PFSK-1 (cell line): ENCODE results near the gene RANBP3.

Source experiments
- FOXP2 ChIP-seq: optimal IDR thresholded peaks from 2 replicates; pipeline ENCODE3; 2011; ENCODE audit warnings: borderline replicate concordance, control low read depth, inconsistent platforms; ENCODE audit not compliant: insufficient read depth; ENCODE audit errors: extremely low read length, extremely low read depth
- POLR2AphosphoS5 ChIP-seq: IDR thresholded peaks from 2 replicates; pipeline ENCODE4 v1.6.1; 2012; ENCODE audit warnings: low read depth, mild to moderate bottlenecking, control low read depth, low read length, moderate library complexity
- SIN3A ChIP-seq: IDR thresholded peaks from 2 replicates; pipeline ENCODE4 v1.6.1; 2012; ENCODE audit warnings: mild to moderate bottlenecking, low read length, moderate library complexity, borderline replicate concordance; ENCODE audit not compliant: insufficient read depth
- TAF1 ChIP-seq: IDR thresholded peaks from 2 replicates; pipeline ENCODE4 v1.6.1; 2012; ENCODE audit warnings: low read length, control low read depth, borderline replicate concordance; ENCODE audit not compliant: insufficient read depth
- TF ChIP-seq, protein P1 (sequence below), 2 experiments: IDR thresholded peaks; 2 replicates each; pipeline versions ENCODE4 v1.6.1 to v1.8.0; 2011 to 2012; ENCODE audit warnings: low read depth in 2 of 2, low read length in 2 of 2, control low read depth in 1 of 2, inconsistent platforms in 1 of 2, mild to moderate bottlenecking in 1 of 2, moderate library complexity in 1 of 2; ENCODE audit not compliant: insufficient read depth in 1 of 2

Gene RANBP3

DNA sequence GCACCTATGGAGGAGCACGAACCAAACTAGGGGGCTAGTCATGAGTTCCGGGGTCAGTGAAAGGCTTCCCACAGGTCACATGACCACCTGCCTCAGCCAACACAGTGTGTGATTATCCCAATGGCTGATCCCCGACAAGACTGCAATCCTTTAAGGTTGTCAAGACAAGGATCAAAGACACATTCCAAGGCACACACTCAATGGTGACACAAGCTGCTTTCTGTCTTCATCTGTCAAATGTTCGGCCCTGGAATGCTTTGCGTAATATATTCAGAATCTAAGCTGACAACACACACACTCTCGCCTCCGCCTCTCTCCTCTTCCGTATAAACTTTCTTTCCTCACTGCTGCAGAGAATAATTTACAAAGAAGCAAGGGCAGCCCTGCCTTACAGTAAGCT, 11.7 kb downstream of the RANBP3 start:
- no peak for TF ChIP-seq POLR2AphosphoS5

DNA sequence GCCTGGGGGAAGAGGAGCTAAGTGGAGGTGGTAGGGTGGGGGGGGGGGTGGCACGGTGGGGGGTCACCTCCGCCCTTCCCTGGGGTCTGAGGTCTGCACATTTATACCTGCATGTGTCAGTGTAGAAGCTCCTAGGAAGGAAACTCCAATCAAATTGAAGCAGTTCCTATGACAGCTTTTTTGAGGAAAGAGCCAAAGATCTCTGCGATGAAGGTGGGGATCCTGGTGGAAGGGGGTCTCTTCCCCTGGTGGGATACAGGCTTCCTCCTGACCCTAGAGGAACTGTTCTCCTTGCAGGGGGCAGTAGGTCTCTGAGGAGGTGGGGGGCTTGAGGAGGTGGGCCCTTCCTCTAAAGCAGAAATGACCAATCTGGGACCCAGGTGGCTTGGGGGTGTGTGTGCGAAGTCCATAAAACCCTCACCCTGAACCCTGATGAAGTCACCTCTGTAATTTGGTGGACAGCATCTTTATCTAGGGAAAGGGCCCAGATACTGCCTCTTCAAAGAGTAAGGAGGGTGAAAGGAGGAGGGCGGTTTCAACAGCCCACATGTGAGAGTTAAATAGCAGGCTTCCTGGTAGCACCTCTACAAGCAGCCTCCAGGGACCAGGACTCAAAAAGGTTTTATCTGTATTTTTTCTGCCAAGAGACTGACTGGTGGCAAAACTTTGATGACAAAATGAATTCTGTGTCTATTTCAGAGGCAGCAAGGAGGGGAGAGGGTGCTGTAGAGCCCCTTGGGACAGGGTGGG, 12.9 kb downstream of the RANBP3 start:
- TF ChIP-seq POLR2AphosphoS5, result no peak
- TF ChIP-seq, protein P1, sequence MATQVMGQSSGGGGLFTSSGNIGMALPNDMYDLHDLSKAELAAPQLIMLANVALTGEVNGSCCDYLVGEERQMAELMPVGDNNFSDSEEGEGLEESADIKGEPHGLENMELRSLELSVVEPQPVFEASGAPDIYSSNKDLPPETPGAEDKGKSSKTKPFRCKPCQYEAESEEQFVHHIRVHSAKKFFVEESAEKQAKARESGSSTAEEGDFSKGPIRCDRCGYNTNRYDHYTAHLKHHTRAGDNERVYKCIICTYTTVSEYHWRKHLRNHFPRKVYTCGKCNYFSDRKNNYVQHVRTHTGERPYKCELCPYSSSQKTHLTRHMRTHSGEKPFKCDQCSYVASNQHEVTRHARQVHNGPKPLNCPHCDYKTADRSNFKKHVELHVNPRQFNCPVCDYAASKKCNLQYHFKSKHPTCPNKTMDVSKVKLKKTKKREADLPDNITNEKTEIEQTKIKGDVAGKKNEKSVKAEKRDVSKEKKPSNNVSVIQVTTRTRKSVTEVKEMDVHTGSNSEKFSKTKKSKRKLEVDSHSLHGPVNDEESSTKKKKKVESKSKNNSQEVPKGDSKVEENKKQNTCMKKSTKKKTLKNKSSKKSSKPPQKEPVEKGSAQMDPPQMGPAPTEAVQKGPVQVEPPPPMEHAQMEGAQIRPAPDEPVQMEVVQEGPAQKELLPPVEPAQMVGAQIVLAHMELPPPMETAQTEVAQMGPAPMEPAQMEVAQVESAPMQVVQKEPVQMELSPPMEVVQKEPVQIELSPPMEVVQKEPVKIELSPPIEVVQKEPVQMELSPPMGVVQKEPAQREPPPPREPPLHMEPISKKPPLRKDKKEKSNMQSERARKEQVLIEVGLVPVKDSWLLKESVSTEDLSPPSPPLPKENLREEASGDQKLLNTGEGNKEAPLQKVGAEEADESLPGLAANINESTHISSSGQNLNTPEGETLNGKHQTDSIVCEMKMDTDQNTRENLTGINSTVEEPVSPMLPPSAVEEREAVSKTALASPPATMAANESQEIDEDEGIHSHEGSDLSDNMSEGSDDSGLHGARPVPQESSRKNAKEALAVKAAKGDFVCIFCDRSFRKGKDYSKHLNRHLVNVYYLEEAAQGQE (IDR thresholded peaks at IDR 0.05; ENCODE audit: insufficient read depth in 1 of 2, low read depth in 2 of 2, low read length in 2 of 2), result no peak
- no peak for TF ChIP-seq FOXP2
- TF ChIP-seq TAF1, result no peak
- TF ChIP-seq SIN3A, result no peak

DNA sequence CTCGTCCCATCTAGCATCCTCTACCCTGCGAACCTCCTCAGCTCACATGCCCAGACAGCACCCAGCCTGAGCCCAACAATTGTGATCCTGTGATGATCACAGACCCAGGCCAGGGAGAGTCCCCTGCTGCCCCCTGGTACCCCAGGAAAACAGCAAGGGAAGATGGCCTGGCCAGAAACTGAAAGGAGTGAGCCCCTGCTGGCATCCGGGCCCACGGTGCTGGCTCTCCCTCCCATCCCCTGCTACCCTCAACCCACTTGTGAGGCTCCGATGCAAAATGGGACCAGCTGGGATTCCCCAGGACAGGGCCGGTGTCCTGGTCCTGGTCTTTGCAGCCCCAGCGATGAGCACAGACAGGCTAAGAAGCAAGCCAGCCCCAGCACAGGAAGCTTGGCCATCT, 14.1 kb downstream of the RANBP3 start:
- TF ChIP-seq, protein P1 (IDR thresholded peaks at IDR 0.05; ENCODE audit: insufficient read depth in 1 of 2, low read depth in 2 of 2, low read length in 2 of 2), result no peak
- no peak for TF ChIP-seq SIN3A
- TF ChIP-seq TAF1, result no peak
- TF ChIP-seq POLR2AphosphoS5, result no peak
- no peak for TF ChIP-seq FOXP2

DNA sequence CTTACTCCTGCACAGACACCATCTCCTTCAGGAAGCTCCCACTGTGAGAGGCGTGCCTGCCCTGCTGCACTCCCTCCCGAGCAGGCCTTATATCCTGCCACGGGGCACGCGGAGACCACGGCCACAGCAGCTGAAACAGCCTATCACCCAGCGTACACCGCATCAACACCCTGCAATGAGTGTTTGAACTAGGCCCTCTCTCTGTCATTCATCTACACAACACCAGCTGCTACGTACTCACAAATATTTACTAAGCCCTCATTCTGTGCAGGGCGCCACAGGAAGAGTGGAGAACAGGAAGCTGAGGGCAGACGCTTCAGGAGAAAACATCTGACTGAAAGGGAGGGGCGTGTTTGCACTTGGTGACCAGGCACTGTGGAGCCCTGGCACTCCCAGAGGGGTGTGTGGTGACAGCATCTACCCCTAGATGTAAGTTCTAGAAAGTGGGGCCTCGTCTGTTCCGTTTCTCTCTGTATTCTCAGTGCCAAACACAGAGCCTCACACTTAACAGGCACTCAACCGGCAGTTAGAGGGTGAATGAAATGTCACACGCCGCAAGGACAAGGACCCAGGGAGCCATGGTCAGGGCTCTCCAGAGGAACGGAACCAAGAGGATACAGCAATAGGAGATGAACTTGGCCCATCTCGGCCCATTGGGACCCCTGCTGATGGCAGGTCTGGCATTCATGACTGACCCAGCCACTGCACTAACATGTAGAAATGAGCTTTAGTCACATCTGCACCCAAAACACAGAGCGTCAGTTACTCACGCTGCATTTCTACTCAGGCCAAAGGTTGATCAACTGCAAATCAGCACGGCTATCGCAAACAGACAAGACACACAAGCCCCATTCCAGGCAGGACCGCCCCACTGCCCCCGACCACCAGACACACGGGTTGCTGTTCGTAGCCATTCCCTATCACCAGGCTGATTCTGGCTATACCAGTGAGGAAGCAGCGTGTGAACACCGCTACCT, 15.7 kb downstream of the RANBP3 start:
- TF ChIP-seq, protein P1 (IDR thresholded peaks at IDR 0.05; ENCODE audit: insufficient read depth in 1 of 2, low read depth in 2 of 2, low read length in 2 of 2), result no peak
- TF ChIP-seq FOXP2 (peak; percentile 95), SIN3A (peak; percentile 96)

DNA sequence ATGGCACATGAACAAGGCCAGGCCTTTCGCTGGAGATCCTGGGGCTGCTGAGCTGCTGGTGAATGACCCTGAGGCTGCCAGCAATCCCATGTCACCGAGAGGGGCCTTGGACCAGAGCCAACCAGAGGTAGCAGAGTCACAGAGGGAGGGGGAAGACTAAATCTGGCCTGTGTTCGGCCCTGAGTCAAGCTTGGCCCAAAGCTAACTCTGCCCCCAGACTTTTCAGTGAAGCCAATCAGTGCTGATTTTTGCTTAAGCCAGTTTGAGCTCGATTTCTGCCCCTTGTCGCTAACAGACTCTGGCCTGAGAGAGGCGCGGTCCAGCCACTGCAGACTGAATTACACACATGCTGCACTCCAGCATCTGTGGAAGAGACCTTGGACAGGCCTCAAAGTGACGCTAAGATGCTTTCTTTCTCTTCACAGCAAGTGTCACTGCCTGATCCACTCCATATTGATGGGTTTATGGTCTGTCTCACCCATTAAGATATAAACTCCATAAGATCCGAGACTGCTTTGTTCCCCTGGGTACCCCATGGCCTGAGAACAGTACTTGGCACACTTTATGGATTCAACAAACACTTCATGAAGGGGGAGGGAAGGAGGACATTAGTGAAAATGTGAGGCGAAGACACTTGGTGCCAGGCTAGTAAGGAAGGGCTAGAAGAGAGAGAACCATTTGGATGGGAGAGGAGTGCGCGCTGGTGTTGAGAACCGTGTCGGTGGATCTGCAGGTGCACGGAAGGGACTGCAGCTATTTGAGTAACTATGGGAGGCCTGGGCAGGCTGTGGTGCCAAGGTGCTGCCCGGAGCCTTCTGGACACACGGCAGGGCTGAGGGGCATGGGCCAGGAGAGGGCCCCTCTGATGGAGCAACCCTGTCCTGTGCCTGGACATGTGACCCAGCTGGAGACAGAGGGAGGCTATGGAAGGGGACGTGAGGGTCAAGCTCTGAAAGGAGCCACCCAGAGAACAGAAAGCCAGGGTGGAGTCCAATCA, 17.6 kb downstream of the RANBP3 start:
- no peak for TF ChIP-seq TAF1
